Measurements from ENCODE around the gene RPTN.

- TF ChIP-seq CTCF (IDR thresholded peaks at IDR 0.05; ENCODE audit: insufficient read depth, low read depth, low read length) (no peak), EZH2 (IDR thresholded peaks at IDR 0.05; ENCODE audit: insufficient read depth, low read length) (peak; percentile 28)
Measured at GRCh38 chr1:152107984-152108881, 50.8 kb downstream of the RPTN start.
